ENCODE results near the gene NXN. TPM values are rescaled to one million over a fixed set of nuclear protein-coding genes. Genes with fewer than 3 reads are reported as not detected.

Gene NXN
- total RNA-seq, 6 experiments from 2014 or later: 81.7 to 93.8 (median 92.2) TPM

GRCh38 chr17:825216-825615 lies 154.4 kb downstream of the NXN start:
- peaks cover 5% of the 10 kb centered on the region; the same call in 1 of the 2 replicates for H3K4me1 Mint-ChIP-seq (ENCODE audit: low read depth)
- no peak for DNase-seq
- no peak overlapping the region for H3K4me3 Mint-ChIP-seq
- no peak for TF ChIP-seq CTCF (IDR thresholded peaks at IDR 0.05)
- H3K9me3 Mint-ChIP-seq: peaks cover 4% of the 10 kb centered on the region; the same call in 1 of the 2 replicates
- H3K27me3 Mint-ChIP-seq (ENCODE audit: insufficient read depth): peaks cover 6% of the 10 kb centered on the region
- no peak overlapping the region for H3K27ac Mint-ChIP-seq
- H3K36me3 Mint-ChIP-seq (ENCODE audit: low read depth): peaks cover 13% of the 10 kb centered on the region

- TF ChIP-seq CTCF (IDR thresholded peaks at IDR 0.05): no peak
- Mint-ChIP-seq H3K27ac (no peak overlapping the region), H3K4me3 (no peak overlapping the region), H3K9me3 (no peaks in the 10 kb centered on the region), H3K4me1 (ENCODE audit: low read depth) (peaks cover 5% of the 10 kb centered on the region; the same call in 1 of the 2 replicates), H3K36me3 (ENCODE audit: low read depth) (peaks cover 10% of the 10 kb centered on the region), H3K27me3 (ENCODE audit: insufficient read depth) (peaks cover 8% of the 10 kb centered on the region)
- no peak for DNase-seq
Observed at GRCh38 chr17:824378-824777, 155.2 kb downstream of the NXN start.

- Mint-ChIP-seq H3K9me3 (no peaks in the 10 kb centered on the region), H3K27me3 (ENCODE audit: insufficient read depth) (peaks cover 8% of the 10 kb centered on the region), H3K4me1 (ENCODE audit: low read depth) (peaks cover under 1% of the 10 kb centered on the region; the same call in 1 of the 2 replicates), H3K36me3 (ENCODE audit: low read depth) (peaks cover 10% of the 10 kb centered on the region), H3K27ac (no peak overlapping the region), H3K4me3 (no peak overlapping the region)
- no peak for DNase-seq
- TF ChIP-seq CTCF (IDR thresholded peaks at IDR 0.05): no peak
Observed at GRCh38 chr17:823501-823902, 156.1 kb downstream of the NXN start.

GRCh38 chr17:819251-819650 lies 160.3 kb downstream of the NXN start:
- peaks cover 14% of the 10 kb centered on the region for H3K36me3 Mint-ChIP-seq (ENCODE audit: low read depth)
- H3K27ac Mint-ChIP-seq: no peak overlapping the region
- no peak overlapping the region for H3K4me3 Mint-ChIP-seq
- no peak for DNase-seq
- 0 out of 2 replicates have a peak, but pooled peaks cover 2% of the 10 kb centered on the region for H3K27me3 Mint-ChIP-seq (ENCODE audit: insufficient read depth)
- H3K4me1 Mint-ChIP-seq (ENCODE audit: low read depth): no peaks in the 10 kb centered on the region
- no peak for TF ChIP-seq CTCF (IDR thresholded peaks at IDR 0.05)
- no peaks in the 10 kb centered on the region for H3K9me3 Mint-ChIP-seq

- peaks cover 18% of the 10 kb centered on the region for H3K4me1 Mint-ChIP-seq (ENCODE audit: low read depth)
- no peak overlapping the region for H3K27ac Mint-ChIP-seq
- H3K27me3 Mint-ChIP-seq (ENCODE audit: insufficient read depth): peaks cover 7% of the 10 kb centered on the region
- H3K36me3 Mint-ChIP-seq (ENCODE audit: low read depth): peaks cover 29% of the 10 kb centered on the region
- DNase-seq: no peak
- H3K4me3 Mint-ChIP-seq: no peak overlapping the region
- TF ChIP-seq CTCF (IDR thresholded peaks at IDR 0.05): no peak
- H3K9me3 Mint-ChIP-seq: peaks cover 6% of the 10 kb centered on the region; the same call in 1 of the 2 replicates
Observed at GRCh38 chr17:814371-814770, 165.2 kb downstream of the NXN start.
